Esophagus (tissue), 2 donors: ENCODE measurements around the gene OR51A7. TPM values are rescaled to one million over a fixed set of nuclear protein-coding genes. Genes with fewer than 3 reads are reported as not detected.

Experiments
- H3K27ac ChIP-seq, 2 donors: one replicate each; pipeline ENCODE4 v1.5.1; 2013; ENCODE audit warnings: low read depth in 2 of 2, mild to moderate bottlenecking in 2 of 2, inconsistent platforms in 1 of 2, low read length in 1 of 2, moderate library complexity in 1 of 2
- H3K27me3 ChIP-seq, 2 donors: one replicate each; pipeline ENCODE4 v1.6.1; 2013; ENCODE audit warnings: low read length in 2 of 2, control low read depth in 1 of 2, mild to moderate bottlenecking in 1 of 2; ENCODE audit not compliant: insufficient read depth in 2 of 2, control insufficient read depth in 1 of 2
- H3K36me3 ChIP-seq, 2 donors: one replicate each; pipeline ENCODE4 v1.6.1; 2013; ENCODE audit warnings: low read length in 1 of 2; ENCODE audit not compliant: control insufficient read depth in 2 of 2, insufficient read depth in 2 of 2
- H3K4me1 ChIP-seq, 2 donors: one replicate each; pipeline ENCODE4 v1.6.1; 2013; ENCODE audit warnings: low read length in 1 of 2; ENCODE audit not compliant: control insufficient read depth in 2 of 2, insufficient read depth in 2 of 2
- H3K4me3 ChIP-seq, 2 donors: one replicate each; pipeline ENCODE4 v1.5.1; 2013; ENCODE audit warnings: low read length in 2 of 2, mild to moderate bottlenecking in 2 of 2, low read depth in 1 of 2, moderate library complexity in 1 of 2
- H3K9me3 ChIP-seq, 2 donors: one replicate each; pipeline ENCODE4 v1.6.1; 2013; ENCODE audit warnings: mild to moderate bottlenecking in 2 of 2, low read depth in 1 of 2, low read length in 1 of 2, moderate library complexity in 1 of 2; ENCODE audit not compliant: control insufficient read depth in 2 of 2, insufficient read depth in 1 of 2
- WGBS, 2 donors: extraction: QIAGEN DNeasy Blood & Tissue Kit; methylation state at CpG; one replicate each; pipeline ENCODE4 v1.1.7; 2013; 5-methylcytosine and 5-hydroxymethylcytosine counted together
- polyA plus RNA-seq, 2 donors: library from polyadenylated mRNA; stranded (reverse); fragments of 200-250 nt; gene quantifications; one replicate each; pipeline ENCODE4 v1.2.3, GENCODE V29; 2013
- donor health status: healthy with polysubstance abuse.
- donor health status: Bipolar disorder and iron deficiency.

Gene OR51A7
- polyA plus RNA-seq, 2 donors = not detected

GRCh38 chr11:4887591-4887990, 16.0 kb upstream of the OR51A7 start:
- Histone ChIP-seq H3K27ac (no peak overlapping the region), H3K27me3 (no peaks in the 10 kb centered on the region), H3K36me3 (no peaks in the 10 kb centered on the region), H3K9me3 (no peaks in the 10 kb centered on the region), H3K4me1 (no peaks in the 10 kb centered on the region), H3K4me3 (no peak overlapping the region)
- whole genome bisulfite sequencing, 2 donors = 0% methylated on average over 1 of the region's 1 CpG

- Histone ChIP-seq H3K36me3 (no peaks in the 10 kb centered on the region), H3K4me3 (no peak overlapping the region), H3K27me3 (no peaks in the 10 kb centered on the region), H3K9me3 (no peaks in the 10 kb centered on the region), H3K4me1 (no peaks in the 10 kb centered on the region), H3K27ac (no peak overlapping the region)
- WGBS, 2 donors = 84 to 90% methylated on average over 2 of the region's 2 CpGs
These were observed 13.3 kb upstream of the OR51A7 start for GRCh38 chr11:4890279-4890678.

- Histone ChIP-seq H3K27ac (no peak overlapping the region), H3K27me3 (no peaks in the 10 kb centered on the region), H3K4me3 (no peak overlapping the region), H3K36me3 (no peaks in the 10 kb centered on the region), H3K9me3 (no peaks in the 10 kb centered on the region), H3K4me1 (no peaks in the 10 kb centered on the region)
- 82 to 88% methylated on average over 1 of the region's 1 CpG for WGBS, 2 donors
These were observed 11.5 kb upstream of the OR51A7 start for GRCh38 chr11:4891996-4892640.

GRCh38 chr11:4916581-4916980, 13.0 kb downstream of the OR51A7 start:
- no peaks in the 10 kb centered on the region for H3K27me3 ChIP-seq
- H3K4me1 ChIP-seq = no peaks in the 10 kb centered on the region
- H3K27ac ChIP-seq = no peak overlapping the region
- no peaks in the 10 kb centered on the region for H3K36me3 ChIP-seq
- H3K4me3 ChIP-seq = no peak overlapping the region
- no peaks in the 10 kb centered on the region for H3K9me3 ChIP-seq

GRCh38 chr11:4919250-4919649, 15.7 kb downstream of the OR51A7 start, which contains the start of gene OR51G2:
OR51G2 (minus strand) TSS chr11:4919350; CDS start chr11:4915663, 3,687 bp downstream.
- WGBS, 2 donors = 77 to 90% methylated on average over 4 of the region's 4 CpGs
- Histone ChIP-seq H3K27ac (no peak within 1 kb of the TSS), H3K4me3 (no peak within 1 kb of the TSS), H3K9me3 (no peaks in the 10 kb centered on the region), H3K27me3 (no peaks in the 10 kb centered on the region), H3K4me1 (no peaks in the 10 kb centered on the region), H3K36me3 (no peaks in the 10 kb centered on the region)

- Histone ChIP-seq H3K9me3 (no peaks in the 10 kb centered on the region), H3K4me3 (no peak overlapping the region), H3K27me3 (no peaks in the 10 kb centered on the region), H3K27ac (no peak overlapping the region), H3K4me1 (no peaks in the 10 kb centered on the region), H3K36me3 (no peaks in the 10 kb centered on the region)
- WGBS, 2 donors = 67 to 79% methylated on average over 1 of the region's 1 CpG
These were observed 18.2 kb downstream of the OR51A7 start for GRCh38 chr11:4921796-4922195.

GRCh38 chr11:4922304-4922703, 18.7 kb downstream of the OR51A7 start:
- no peaks in the 10 kb centered on the region for H3K4me1 ChIP-seq
- no peaks in the 10 kb centered on the region for H3K27me3 ChIP-seq
- no peak overlapping the region for H3K27ac ChIP-seq
- no peak overlapping the region for H3K4me3 ChIP-seq
- H3K36me3 ChIP-seq = no peaks in the 10 kb centered on the region
- 41 to 61% methylated on average over 1 of the region's 1 CpG for WGBS, 2 donors
- no peaks in the 10 kb centered on the region for H3K9me3 ChIP-seq

GRCh38 chr11:4924239-4924638, 20.7 kb downstream of the OR51A7 start, which contains the start of gene OR51G1:
OR51G1 (minus strand) TSS chr11:4924339; CDS start chr11:4924339, 0 bp downstream.
- Histone ChIP-seq H3K4me3 (no peak within 1 kb of the TSS), H3K36me3 (no peaks in the 10 kb centered on the region), H3K27me3 (no peaks in the 10 kb centered on the region), H3K27ac (no peak within 1 kb of the TSS), H3K4me1 (no peaks in the 10 kb centered on the region), H3K9me3 (no peaks in the 10 kb centered on the region)
- 79 to 100% methylated on average over 1 of the region's 1 CpG for WGBS, 2 donors

GRCh38 chr11:4926608-4927007, 23.0 kb downstream of the OR51A7 start:
- no peaks in the 10 kb centered on the region for H3K27me3 ChIP-seq
- no peak overlapping the region for H3K27ac ChIP-seq
- no peaks in the 10 kb centered on the region for H3K36me3 ChIP-seq
- H3K4me1 ChIP-seq = no peaks in the 10 kb centered on the region
- H3K9me3 ChIP-seq = no peaks in the 10 kb centered on the region
- H3K4me3 ChIP-seq = no peak overlapping the region

GRCh38 chr11:4932751-4933150, 29.2 kb downstream of the OR51A7 start:
- Histone ChIP-seq H3K36me3 (no peaks in the 10 kb centered on the region), H3K27ac (no peak overlapping the region), H3K27me3 (no peaks in the 10 kb centered on the region), H3K4me3 (no peak overlapping the region), H3K9me3 (no peaks in the 10 kb centered on the region), H3K4me1 (no peaks in the 10 kb centered on the region)
- 70 to 72% methylated on average over 4 of the region's 4 CpGs for WGBS, 2 donors
